Testis (tissue), 2 donors: ENCODE results near the gene ISG15.

ENCODE experiments used
- POLR2A ChIP-seq: fragments of 450-650 bp; IDR thresholded peaks from one replicate; pipeline ENCODE4 v1.6.1; 2017; ENCODE audit warnings: antibody characterized with exemption, mild to moderate bottlenecking, moderate library complexity
- TF ChIP-seq, protein P1 (sequence below), 3 experiments: fragments of 450-650 bp in 2 of 3; fragments of 200-600 bp in 1 of 3; sonication (generic) in 1 of 3; IDR thresholded peaks; one replicate each; pipeline ENCODE4 v1.5.1; 2016 to 2019; ENCODE audit warnings: antibody characterized with exemption in 3 of 3, mild to moderate bottlenecking in 2 of 3, moderate library complexity in 1 of 3

DNA sequence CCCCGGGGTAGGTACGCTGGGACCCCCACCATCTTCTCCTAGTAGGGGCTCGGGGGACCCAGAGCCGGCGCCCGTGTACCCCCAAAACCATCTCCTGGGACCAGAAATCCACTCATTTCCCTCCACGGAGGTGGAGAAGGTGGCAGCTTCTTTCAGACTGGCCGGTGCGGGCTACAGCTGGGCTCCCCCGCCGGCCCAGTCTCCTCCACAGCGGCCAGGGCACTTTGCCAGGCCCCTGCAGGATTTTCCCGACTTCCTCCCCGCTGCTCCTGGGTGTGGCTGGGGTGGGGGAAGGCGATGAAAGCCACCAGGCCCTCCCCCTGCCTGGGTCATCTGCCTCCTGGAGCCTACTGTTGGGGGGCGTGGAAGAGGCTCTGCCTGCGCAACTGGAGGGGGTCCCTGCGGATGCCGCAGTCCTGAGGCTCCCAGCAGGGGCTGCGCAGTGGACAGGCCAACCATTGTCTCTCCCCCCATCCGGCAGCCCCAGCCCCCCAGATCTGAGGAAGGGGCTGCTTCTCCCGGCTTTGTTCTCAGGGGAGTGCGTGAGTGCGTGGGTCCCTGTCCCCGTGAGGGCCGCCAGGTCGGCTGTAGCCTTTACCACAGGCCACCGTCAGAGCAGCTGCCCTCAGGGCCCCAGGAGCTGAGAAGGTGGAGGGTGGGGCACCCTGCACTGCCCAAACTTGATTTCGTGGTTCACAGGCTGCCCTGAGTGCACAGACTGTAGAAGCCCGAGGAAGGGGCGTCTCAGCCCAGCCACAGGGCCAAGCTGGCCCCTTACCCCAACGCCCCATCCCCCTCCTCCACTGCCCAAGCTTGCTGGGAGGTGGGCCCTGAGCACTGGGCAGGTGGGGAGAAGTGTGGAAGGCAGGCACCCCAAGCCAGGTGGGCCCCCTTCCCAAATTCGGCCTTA is 8.0 kb downstream of the ISG15 start:
- TF ChIP-seq, protein P1, sequence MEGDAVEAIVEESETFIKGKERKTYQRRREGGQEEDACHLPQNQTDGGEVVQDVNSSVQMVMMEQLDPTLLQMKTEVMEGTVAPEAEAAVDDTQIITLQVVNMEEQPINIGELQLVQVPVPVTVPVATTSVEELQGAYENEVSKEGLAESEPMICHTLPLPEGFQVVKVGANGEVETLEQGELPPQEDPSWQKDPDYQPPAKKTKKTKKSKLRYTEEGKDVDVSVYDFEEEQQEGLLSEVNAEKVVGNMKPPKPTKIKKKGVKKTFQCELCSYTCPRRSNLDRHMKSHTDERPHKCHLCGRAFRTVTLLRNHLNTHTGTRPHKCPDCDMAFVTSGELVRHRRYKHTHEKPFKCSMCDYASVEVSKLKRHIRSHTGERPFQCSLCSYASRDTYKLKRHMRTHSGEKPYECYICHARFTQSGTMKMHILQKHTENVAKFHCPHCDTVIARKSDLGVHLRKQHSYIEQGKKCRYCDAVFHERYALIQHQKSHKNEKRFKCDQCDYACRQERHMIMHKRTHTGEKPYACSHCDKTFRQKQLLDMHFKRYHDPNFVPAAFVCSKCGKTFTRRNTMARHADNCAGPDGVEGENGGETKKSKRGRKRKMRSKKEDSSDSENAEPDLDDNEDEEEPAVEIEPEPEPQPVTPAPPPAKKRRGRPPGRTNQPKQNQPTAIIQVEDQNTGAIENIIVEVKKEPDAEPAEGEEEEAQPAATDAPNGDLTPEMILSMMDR (IDR thresholded peaks at IDR 0.05) = no peak
- no peak for TF ChIP-seq POLR2A
